HL-60/S4 treated with phorbol 12-myristate 13-acetate at 8.2 ng/mL for 4 days and 3 days (cell line): ENCODE data around the gene NIFK.
"Not testable (repeated sequence)": the region's sequence is repeated elsewhere in the genome, so short reads cannot be mapped to it uniquely, and the experiment has no call there.

ENCODE experiments used
- in situ Hi-C: fragments of 300-500 bp; cut with MboI; formaldehyde crosslinking; loops from 2 replicates; pipeline ENCODE4 v1.15.0; 2022; ENCODE audit warnings: low sequenced_read_pairs

Gene NIFK

DNA sequence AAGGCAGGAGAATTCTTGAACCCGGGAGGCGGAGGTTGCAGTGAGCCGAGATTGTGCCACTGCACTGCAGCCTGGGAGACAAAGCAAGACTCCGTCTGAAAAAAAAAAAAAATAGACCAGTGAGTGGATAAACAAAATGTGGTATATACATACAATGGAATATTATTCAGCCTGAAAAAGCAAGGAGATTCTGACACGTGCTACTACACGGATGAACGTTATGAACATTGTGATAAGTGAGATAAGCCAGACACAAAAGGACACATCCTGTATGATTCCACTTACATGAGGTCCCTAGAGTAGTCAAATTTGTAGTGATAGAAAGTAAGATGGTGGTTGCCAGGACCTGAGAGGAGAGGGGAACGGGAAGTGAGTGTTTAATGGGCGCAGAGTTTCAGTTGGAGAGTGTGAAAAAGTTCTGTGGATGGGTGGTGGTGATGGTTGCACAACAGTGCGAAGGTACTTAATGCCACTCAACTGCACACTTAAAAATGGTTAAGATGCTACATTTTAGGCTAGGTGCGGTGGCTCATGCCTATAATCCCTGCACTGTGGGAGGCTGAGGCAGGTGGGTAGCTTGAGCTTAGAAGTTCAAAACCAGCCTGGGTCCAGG is 38.3 kb downstream of the NIFK start:
- in situ Hi-C loops, result no loop called here

- in situ Hi-C loops, result no loop called here
Measured at GRCh38 chr2:121697108-121697631, 39.5 kb downstream of the NIFK start.

DNA sequence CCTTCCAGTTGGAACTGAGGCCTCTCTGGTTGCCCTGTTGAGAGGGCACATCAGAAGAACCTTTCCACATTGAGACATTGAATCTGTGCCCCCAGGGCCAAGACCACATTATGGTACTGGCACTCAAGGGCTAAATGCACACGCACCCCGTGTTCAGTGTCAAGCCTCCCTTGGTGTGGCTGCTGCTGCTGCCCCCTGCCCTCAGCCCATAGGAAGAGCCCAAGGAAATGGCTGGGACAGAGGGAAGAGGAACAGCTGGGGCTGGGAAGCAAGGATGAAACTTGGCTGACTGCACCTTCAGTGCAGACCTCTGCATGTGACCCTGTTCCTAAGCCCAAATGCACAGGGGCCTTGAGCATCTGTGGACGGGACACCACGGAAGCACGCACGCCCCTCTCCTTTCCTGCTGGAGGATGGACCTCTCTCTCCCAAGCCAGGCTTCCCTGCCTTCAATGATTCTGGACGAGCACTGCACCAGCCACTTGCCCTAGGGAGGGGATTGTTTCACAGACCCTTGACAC is 40.2 kb downstream of the NIFK start:
- in situ Hi-C loops, result no loop called here

- in situ Hi-C loops, result no loop called here
Measured at GRCh38 chr2:121695171-121695451, 41.6 kb downstream of the NIFK start.

GRCh38 chr2:121694398-121695170 is 42.1 kb downstream of the NIFK start:
- in situ Hi-C loops, result no loop called here

DNA sequence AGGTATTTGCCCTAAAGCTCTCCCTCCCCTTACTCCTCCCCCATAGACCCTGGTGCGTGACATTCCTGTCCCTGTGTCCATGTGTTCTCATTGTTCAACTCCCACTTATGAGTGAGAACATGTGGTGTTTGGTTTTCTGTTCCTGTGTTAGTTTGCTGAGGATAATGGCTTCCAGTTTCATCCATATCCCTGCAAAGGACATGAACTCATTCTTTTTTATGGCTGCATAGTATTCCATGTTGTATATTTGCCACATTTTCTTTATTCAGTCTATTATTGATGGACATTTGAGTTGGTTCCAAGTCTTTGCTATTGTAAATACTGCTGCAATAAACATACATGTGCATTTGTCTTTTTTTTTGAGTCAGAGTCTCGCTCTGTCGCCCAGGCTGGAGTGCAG is 46.1 kb downstream of the NIFK start:
- in situ Hi-C loops, result not testable (repeated sequence)

DNA sequence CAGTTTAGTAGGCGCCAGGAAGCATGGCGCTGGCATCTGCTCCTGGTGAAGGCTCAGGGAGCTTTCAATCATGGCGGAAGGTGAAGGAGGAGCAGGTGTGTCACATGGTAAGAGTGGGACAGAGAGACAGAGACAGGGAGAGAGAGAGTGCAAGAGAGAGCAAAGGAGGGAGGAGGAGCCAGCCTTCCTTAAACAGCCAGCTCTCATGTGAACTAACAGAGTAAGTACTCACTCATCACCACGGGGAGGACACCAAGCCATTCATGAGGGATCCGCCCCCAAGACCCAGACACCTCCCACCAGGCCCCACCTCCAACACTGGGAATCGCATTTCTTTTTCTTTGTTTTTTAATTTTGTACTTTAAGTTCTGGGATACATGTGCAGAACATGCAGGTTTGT is 46.6 kb downstream of the NIFK start:
- in situ Hi-C loops, result no loop called here

DNA sequence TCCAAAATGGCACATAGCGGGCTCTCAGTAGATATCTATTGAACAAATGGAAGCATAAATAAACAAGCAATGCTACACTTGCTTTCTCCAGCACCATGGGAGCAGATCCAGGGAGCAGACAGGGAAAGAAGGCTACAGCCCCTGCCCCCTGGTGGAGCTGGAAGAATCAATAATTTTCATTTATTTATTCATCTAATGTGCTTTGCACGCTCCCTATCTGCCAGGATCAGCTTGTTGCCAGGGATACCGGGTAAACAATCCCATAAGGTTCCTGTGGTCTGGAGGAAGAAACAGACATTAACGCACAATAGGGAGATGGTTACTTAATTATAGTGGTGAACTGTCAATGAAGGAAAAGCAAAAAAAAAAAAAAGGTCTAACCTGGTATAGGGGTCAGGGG is 47.3 kb downstream of the NIFK start:
- in situ Hi-C loops, result no loop called here

- in situ Hi-C loops, result no loop called here
Measured at GRCh38 chr2:121688820-121689219, 47.9 kb downstream of the NIFK start.

DNA sequence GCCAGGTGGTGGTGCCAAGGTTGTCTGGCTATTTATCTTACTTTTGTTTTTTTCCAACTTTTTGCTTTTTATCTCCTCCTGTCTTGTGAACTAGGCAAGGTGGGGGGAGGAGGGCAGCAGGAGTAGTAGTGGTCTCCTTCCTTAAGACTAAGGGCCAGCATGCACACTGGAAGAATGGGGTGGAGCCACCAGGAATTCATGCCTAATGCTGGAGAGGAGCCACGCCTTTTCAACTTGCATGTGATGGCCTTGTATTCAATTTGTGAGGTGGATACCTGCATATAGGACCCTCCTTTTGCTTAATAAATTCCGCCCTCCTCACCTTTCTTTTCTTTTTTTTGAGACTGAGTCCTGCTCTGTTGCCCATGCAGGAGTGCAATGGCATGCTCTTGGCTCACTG is 49.8 kb downstream of the NIFK start:
- in situ Hi-C loops, result no loop called here

GRCh38 chr2:121686218-121686617 is 50.5 kb downstream of the NIFK start:
- in situ Hi-C loops, result no loop called here

- in situ Hi-C loops, result no loop called here
Measured at GRCh38 chr2:121682396-121683298, 54.0 kb downstream of the NIFK start.

DNA sequence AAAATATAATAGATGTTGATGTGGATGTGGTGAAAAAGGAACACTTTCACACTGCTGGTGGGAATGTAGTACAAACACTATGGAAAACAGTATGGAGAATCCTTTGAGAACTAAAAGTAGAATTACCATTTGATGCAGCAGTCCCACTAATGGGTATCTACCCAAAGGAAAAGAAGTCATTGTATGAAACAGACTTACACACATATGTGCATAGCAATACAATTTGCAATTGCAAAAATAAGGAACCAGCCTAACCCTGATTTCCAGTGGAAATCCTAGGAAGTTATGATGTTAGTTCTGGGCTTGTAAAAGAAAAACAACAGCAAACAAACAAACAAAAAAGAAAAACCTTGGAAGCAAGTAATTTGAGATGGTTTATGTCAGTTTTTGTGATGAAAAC is 58.8 kb downstream of the NIFK start:
- in situ Hi-C loops, result no loop called here
